Nephron (organoid): ENCODE data around the gene DTNBP1.

Experiments
- H3K27ac Mint-ChIP-seq, 3 experiments: 2 replicates each; pipeline ENCODE4 v1.8.0; 2020; ENCODE audit warnings: mixed read lengths in 3 of 3, mild to moderate bottlenecking in 2 of 3, moderate library complexity in 1 of 3
- H3K27me3 Mint-ChIP-seq: 2 replicates; pipeline ENCODE4 v1.8.0; 2021; ENCODE audit warnings: low read depth, mild to moderate bottlenecking, moderate library complexity, mixed read lengths
- H3K36me3 Mint-ChIP-seq: 2 replicates; pipeline ENCODE4 v1.8.0; 2020; ENCODE audit warnings: low read depth, mixed read lengths
- H3K4me1 Mint-ChIP-seq: 2 replicates; pipeline ENCODE4 v1.8.0; 2020; ENCODE audit warnings: mixed read lengths
- H3K4me3 Mint-ChIP-seq, 3 experiments: 2 replicates each; pipeline ENCODE4 v1.8.0; 2020; ENCODE audit warnings: mild to moderate bottlenecking in 3 of 3, mixed read lengths in 3 of 3, moderate library complexity in 2 of 3
- H3K9me3 Mint-ChIP-seq: 2 replicates; pipeline ENCODE4 v1.8.0; 2020; ENCODE audit warnings: mixed read lengths
- TF ChIP-seq, protein P1 (sequence below), 3 experiments: fragments of 200-600 bp; sonication (generic); IDR thresholded peaks; one replicate each; pipeline ENCODE4 v1.5.0; 2021; ENCODE audit warnings: antibody characterized with exemption in 3 of 3; ENCODE audit not compliant: unreplicated experiment in 3 of 3

Gene DTNBP1

DNA sequence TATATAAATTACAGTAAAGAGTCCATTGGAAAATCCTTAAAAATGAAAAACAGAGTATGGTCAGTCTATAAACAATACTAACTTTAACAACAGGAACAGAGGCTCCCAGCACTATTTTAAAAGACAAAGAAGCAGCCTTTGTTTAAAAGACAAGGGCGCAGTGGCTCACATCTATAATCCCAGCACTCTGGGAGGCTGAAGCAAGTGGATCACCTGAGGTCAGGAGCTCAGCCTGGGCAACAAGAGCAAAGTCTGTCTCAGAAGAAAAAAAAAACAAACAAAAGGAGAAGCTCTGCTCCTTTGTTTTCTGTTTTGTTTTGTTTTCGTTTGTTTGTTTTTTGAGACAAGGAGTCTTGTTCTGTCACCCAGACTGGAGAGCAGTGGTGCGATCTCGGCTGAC is 89.4 kb downstream of the DTNBP1 start:
- Mint-ChIP-seq H3K4me3 (no peak overlapping the region), H3K4me1 (peaks cover 41% of the 10 kb centered on the region), H3K27me3 (no peaks in the 10 kb centered on the region), H3K27ac (peak overlapping the region in 1 of 3 experiments; percentile 93), H3K9me3 (peaks cover 2% of the 10 kb centered on the region), H3K36me3 (peaks cover 6% of the 10 kb centered on the region)
- TF ChIP-seq, protein P1, sequence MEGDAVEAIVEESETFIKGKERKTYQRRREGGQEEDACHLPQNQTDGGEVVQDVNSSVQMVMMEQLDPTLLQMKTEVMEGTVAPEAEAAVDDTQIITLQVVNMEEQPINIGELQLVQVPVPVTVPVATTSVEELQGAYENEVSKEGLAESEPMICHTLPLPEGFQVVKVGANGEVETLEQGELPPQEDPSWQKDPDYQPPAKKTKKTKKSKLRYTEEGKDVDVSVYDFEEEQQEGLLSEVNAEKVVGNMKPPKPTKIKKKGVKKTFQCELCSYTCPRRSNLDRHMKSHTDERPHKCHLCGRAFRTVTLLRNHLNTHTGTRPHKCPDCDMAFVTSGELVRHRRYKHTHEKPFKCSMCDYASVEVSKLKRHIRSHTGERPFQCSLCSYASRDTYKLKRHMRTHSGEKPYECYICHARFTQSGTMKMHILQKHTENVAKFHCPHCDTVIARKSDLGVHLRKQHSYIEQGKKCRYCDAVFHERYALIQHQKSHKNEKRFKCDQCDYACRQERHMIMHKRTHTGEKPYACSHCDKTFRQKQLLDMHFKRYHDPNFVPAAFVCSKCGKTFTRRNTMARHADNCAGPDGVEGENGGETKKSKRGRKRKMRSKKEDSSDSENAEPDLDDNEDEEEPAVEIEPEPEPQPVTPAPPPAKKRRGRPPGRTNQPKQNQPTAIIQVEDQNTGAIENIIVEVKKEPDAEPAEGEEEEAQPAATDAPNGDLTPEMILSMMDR (IDR thresholded peaks at IDR 0.05; ENCODE audit: unreplicated experiment in 3 of 3), result no peak

DNA sequence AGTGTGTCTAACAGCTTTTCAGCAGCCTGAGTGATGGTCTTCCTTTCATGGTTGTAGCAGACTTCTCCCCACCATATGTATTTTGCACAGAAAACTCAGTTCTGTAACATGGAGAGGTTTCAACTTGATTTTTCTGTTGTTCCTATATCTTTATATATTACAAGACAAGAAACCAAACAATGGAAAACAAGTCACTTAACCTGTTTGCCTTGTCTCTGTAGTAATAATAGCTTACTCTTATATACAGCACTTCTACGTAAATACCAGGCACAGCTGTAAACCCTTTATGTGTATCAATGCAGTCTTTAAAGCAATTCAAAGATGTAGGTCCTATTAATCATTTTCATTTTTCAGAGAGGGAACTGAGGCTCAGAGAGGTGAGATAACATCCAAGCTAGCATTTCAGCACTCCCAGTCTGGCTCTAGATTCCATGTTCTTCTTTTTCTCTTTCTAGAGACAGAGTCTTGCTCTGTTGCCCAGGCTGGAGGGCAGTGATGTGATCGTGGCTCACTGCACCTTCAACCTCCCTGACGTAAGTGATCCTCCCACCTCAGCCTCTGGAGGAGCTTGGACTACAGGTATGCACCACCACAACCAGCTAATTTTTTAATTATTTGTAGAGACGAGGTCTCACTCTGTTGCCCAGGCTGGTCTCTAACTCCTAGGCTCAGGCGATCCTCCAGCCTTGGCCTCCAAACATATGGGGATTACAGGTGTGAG is 90.4 kb downstream of the DTNBP1 start:
- H3K4me3 Mint-ChIP-seq, result no peak overlapping the region
- peaks cover 6% of the 10 kb centered on the region for H3K36me3 Mint-ChIP-seq
- H3K27me3 Mint-ChIP-seq, result no peaks in the 10 kb centered on the region
- TF ChIP-seq, protein P1 (IDR thresholded peaks at IDR 0.05; ENCODE audit: unreplicated experiment in 3 of 3), result no peak
- peaks cover 39% of the 10 kb centered on the region for H3K4me1 Mint-ChIP-seq
- H3K9me3 Mint-ChIP-seq, result no peaks in the 10 kb centered on the region
- peak overlapping the region in 1 of 3 experiments; percentile 36 for H3K27ac Mint-ChIP-seq

DNA sequence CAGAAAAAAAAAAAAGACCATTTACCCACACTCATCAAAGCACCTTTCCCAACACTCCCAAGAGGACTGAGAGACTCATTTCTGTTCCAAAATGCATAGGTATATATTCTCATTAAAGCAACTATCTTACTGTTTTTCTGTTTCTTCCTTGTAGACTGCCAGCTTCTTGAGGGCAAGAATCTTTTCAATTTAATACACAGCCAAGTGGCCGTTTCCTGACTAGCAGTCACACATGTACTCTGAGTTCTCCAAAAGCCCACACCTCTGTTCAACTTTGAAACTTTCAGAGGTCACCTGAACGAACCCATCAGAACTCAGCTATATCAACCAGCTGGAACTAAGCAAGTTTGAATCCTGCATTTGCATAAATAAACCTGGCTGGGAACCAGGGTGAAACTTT is 92.7 kb downstream of the DTNBP1 start:
- Mint-ChIP-seq H3K4me3 (no peak overlapping the region), H3K27me3 (no peaks in the 10 kb centered on the region), H3K9me3 (no peaks in the 10 kb centered on the region), H3K4me1 (peaks cover 31% of the 10 kb centered on the region), H3K36me3 (peaks cover 6% of the 10 kb centered on the region), H3K27ac (peak overlapping the region in 2 of 3 experiments; percentile 81 to 89)
- TF ChIP-seq, protein P1 (IDR thresholded peaks at IDR 0.05; ENCODE audit: unreplicated experiment in 3 of 3), result no peak

DNA sequence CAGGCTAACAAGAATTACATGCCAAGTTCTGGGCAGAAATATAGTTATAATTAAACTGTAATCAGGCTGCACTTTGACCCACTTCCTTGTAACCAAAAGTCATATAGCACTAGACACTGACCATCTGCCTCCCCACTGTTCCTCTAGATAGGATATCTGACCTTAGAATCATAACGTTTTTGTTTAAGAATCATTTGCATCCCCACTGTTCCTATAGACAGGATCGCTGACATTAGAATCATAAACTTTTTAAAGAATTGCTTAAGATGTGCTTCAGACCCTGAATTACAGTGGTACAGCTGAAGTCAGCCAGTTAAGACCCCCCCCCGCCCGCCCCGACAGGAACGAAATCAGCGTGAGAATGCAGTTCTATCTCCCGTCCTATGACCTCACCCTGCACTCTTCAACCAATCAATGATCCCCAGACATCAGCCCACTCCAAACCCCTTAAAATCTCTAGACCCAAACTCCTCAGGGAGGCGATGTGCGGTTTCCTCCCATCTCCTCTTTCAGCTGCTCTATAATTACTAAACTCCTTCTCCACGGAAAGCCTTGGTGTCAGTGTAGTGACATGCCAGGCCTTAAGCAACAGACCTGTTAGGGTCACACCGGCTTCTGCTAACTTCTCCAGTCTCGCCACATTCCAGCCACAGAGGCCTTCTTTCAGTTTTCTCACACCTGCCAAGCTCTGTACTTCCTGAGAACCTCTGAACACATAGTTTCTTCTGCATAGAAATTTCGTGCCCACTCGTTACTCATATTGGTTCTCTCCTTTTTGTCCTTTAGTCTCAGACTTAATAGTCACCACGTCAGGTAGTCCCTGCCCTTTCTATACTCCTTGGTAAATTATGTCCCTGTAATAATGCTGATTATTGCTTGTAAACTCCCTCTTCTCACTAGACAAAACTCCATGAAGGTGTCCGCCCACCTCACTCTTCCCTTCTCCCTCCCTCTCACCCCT is 93.5 kb downstream of the DTNBP1 start:
- H3K4me1 Mint-ChIP-seq, result peaks cover 23% of the 10 kb centered on the region

DNA sequence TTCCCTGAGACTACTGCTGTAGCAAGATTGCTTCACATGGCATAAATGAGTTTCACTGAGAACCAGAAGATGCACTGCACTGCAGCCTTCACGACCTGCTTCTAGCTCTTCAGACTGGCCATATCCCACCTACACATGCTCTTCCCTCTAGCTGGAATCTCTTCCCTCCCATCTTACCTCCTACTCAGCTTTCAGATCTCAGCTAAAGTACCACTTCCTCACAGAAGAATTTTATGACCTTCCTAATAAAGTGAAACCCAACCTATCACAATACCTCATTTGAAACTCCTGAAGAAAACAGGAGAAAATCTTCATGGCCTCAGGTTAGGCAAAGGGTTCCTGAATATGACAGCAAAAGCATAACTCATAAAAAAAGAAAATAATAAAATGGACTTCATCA is 99.9 kb downstream of the DTNBP1 start:
- peaks cover 6% of the 10 kb centered on the region for H3K4me1 Mint-ChIP-seq
- no peaks in the 10 kb centered on the region for H3K9me3 Mint-ChIP-seq
- TF ChIP-seq, protein P1 (IDR thresholded peaks at IDR 0.05; ENCODE audit: unreplicated experiment in 3 of 3), result no peak
- H3K27ac Mint-ChIP-seq, result peak overlapping the region in 2 of 3 experiments; percentile 5 to 14
- H3K27me3 Mint-ChIP-seq, result no peaks in the 10 kb centered on the region
- no peak overlapping the region for H3K4me3 Mint-ChIP-seq
- H3K36me3 Mint-ChIP-seq, result no peaks in the 10 kb centered on the region

More for the DNA sequence above, 93.5 kb downstream of the DTNBP1 start:
- Mint-ChIP-seq H3K9me3 (no peaks in the 10 kb centered on the region), H3K27ac (peak overlapping the region; percentile 28 to 89 (median 81)), H3K4me3 (peak overlapping the region in 1 of 3 experiments; percentile 33), H3K27me3 (no peaks in the 10 kb centered on the region), H3K36me3 (peaks cover 6% of the 10 kb centered on the region)
- TF ChIP-seq, protein P1 (IDR thresholded peaks at IDR 0.05; ENCODE audit: unreplicated experiment in 3 of 3), result no peak
